ENCODE results near the gene LTB4R2.

DNA sequence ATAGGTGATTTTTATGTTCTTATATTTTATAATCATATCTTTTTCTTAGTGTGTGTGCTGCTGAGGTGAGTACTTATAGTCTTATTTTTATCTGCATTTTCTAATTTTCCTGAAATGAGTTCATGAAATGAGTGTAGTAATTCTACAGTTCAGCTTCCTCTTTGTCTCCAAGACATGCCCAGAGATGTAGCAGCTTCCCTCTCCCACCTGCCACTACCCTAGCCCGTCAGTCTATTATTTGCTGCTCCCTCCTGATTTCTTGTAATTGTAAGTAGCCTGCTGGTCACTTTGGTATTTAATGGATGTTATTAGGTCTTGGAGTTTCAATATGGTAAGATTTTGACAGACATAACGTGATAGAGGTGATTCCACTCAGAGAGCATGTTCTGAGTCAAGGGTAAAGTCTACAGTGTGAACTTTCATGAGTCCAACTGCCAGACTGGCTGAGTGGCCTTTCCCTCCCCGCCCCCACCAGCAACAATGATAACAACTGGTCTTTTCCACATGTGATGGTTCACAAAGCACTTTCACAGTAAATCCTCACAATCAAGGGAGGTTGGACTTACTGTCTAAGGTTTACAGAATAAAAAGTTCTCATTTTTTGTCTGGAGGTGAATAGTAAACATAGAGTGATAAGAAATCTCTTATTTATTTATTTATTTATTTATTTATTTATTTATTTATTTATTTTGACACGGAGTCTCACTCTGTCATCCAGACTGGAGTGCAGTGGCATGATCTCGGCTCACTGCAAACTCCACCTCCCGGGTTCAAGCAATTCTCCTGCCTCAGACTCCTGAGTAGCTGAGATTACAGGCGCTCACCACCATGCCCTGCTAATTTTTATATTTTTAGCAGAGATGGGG, 34.1 kb downstream of the LTB4R2 start:
- TF ChIP-seq, protein P1, sequence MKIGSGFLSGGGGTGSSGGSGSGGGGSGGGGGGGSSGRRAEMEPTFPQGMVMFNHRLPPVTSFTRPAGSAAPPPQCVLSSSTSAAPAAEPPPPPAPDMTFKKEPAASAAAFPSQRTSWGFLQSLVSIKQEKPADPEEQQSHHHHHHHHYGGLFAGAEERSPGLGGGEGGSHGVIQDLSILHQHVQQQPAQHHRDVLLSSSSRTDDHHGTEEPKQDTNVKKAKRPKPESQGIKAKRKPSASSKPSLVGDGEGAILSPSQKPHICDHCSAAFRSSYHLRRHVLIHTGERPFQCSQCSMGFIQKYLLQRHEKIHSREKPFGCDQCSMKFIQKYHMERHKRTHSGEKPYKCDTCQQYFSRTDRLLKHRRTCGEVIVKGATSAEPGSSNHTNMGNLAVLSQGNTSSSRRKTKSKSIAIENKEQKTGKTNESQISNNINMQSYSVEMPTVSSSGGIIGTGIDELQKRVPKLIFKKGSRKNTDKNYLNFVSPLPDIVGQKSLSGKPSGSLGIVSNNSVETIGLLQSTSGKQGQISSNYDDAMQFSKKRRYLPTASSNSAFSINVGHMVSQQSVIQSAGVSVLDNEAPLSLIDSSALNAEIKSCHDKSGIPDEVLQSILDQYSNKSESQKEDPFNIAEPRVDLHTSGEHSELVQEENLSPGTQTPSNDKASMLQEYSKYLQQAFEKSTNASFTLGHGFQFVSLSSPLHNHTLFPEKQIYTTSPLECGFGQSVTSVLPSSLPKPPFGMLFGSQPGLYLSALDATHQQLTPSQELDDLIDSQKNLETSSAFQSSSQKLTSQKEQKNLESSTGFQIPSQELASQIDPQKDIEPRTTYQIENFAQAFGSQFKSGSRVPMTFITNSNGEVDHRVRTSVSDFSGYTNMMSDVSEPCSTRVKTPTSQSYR (CRISPR knock-in tag; IDR thresholded peaks at IDR 0.05): no peak
- TF ChIP-seq JUN (CRISPR knock-in tag; IDR thresholded peaks at IDR 0.05) (no peak), IRF2 (CRISPR knock-in tag; IDR thresholded peaks at IDR 0.05; ENCODE audit: borderline replicate concordance, low read depth) (no peak), ZNF138 (CRISPR knock-in tag; conservative IDR thresholded peaks at IDR 0.05) (no peak), NFATC4 (CRISPR knock-in tag; IDR thresholded peaks at IDR 0.05) (no peak), TEAD4 (CRISPR knock-in tag; IDR thresholded peaks at IDR 0.05) (no peak), ELF4 (CRISPR knock-in tag; IDR thresholded peaks at IDR 0.05; ENCODE audit: low read depth) (no peak), MXD4 (CRISPR knock-in tag; IDR thresholded peaks at IDR 0.05; ENCODE audit: borderline replicate concordance) (no peak), FOXJ3 (CRISPR knock-in tag; IDR thresholded peaks at IDR 0.05; ENCODE audit: borderline replicate concordance) (no peak), MYBL2 (CRISPR knock-in tag; IDR thresholded peaks at IDR 0.05) (no peak), TCF7 (CRISPR knock-in tag; IDR thresholded peaks at IDR 0.05; ENCODE audit: low read depth) (no peak)
- TF ChIP-seq, protein P2, sequence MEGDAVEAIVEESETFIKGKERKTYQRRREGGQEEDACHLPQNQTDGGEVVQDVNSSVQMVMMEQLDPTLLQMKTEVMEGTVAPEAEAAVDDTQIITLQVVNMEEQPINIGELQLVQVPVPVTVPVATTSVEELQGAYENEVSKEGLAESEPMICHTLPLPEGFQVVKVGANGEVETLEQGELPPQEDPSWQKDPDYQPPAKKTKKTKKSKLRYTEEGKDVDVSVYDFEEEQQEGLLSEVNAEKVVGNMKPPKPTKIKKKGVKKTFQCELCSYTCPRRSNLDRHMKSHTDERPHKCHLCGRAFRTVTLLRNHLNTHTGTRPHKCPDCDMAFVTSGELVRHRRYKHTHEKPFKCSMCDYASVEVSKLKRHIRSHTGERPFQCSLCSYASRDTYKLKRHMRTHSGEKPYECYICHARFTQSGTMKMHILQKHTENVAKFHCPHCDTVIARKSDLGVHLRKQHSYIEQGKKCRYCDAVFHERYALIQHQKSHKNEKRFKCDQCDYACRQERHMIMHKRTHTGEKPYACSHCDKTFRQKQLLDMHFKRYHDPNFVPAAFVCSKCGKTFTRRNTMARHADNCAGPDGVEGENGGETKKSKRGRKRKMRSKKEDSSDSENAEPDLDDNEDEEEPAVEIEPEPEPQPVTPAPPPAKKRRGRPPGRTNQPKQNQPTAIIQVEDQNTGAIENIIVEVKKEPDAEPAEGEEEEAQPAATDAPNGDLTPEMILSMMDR (IDR thresholded peaks at IDR 0.05): no peak
- TF ChIP-seq, protein P3, sequence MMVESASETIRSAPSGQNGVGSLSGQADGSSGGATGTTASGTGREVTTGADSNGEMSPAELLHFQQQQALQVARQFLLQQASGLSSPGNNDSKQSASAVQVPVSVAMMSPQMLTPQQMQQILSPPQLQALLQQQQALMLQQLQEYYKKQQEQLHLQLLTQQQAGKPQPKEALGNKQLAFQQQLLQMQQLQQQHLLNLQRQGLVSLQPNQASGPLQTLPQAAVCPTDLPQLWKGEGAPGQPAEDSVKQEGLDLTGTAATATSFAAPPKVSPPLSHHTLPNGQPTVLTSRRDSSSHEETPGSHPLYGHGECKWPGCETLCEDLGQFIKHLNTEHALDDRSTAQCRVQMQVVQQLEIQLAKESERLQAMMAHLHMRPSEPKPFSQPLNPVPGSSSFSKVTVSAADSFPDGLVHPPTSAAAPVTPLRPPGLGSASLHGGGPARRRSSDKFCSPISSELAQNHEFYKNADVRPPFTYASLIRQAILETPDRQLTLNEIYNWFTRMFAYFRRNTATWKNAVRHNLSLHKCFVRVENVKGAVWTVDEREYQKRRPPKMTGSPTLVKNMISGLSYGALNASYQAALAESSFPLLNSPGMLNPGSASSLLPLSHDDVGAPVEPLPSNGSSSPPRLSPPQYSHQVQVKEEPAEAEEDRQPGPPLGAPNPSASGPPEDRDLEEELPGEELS (CRISPR knock-in tag; IDR thresholded peaks at IDR 0.05): no peak
- TF ChIP-seq, protein P4, sequence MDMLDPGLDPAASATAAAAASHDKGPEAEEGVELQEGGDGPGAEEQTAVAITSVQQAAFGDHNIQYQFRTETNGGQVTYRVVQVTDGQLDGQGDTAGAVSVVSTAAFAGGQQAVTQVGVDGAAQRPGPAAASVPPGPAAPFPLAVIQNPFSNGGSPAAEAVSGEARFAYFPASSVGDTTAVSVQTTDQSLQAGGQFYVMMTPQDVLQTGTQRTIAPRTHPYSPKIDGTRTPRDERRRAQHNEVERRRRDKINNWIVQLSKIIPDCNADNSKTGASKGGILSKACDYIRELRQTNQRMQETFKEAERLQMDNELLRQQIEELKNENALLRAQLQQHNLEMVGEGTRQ (CRISPR knock-in tag; IDR thresholded peaks at IDR 0.05): no peak

Measured in WTC11 (cell line).